HG02678 (cell line): ENCODE measurements around the gene CBX2.

Experiments
- ATAC-seq: cut with Tn5 transposase; IDR thresholded peaks from one replicate; pipeline ENCODE4 v1.9.1; 2021; ENCODE audit warnings: mild to moderate bottlenecking, moderate library complexity; ENCODE audit not compliant: unreplicated experiment

CBX2 gene

GRCh38 chr17:79826204-79826680 lies 48.3 kb downstream of the CBX2 start:
- ATAC-seq, result no peak

GRCh38 chr17:79826841-79827578 lies 49.1 kb downstream of the CBX2 start:
- no peak for ATAC-seq

DNA sequence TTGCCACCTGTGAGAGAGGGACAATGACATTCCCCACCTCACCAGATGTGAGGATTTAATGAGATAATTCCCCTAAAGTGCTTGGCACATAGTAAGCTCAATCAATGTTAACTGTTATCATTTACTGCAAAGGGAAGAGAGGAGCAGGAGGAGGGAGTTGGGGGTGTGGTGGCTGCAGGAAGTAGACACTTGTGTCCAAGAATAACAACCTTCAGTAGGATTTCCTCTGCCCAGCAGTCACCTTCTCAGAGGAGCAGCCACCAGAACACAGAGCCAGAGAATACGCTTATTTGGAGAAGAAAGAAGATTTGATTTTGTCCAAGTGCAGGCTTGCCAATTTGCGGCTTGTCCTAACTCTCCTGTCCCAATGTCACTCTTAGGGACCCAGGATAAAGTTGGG lies 51.1 kb downstream of the CBX2 start:
- ATAC-seq, result no peak

GRCh38 chr17:79829457-79829856 lies 51.5 kb downstream of the CBX2 start:
- no peak for ATAC-seq

DNA sequence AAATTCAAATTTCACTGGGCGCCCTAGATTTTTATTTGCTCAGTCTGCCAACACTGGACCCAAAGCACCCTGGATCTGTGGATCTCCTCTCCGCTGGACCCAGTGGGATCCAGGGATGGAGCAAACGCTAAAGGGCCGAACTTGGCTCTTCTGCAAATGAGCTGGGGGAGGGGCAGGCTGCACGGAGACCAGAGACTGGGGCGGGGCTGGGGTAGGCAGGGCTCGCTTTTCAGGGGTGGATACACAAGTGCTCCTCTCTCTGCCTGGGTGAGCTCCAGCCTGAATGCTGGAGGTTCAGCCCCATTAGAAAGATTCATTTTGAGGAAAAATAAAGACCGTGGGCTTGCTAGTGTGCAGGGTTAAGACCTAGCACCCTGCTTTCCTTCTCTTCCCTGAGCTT lies 52.4 kb downstream of the CBX2 start:
- no peak for ATAC-seq

DNA sequence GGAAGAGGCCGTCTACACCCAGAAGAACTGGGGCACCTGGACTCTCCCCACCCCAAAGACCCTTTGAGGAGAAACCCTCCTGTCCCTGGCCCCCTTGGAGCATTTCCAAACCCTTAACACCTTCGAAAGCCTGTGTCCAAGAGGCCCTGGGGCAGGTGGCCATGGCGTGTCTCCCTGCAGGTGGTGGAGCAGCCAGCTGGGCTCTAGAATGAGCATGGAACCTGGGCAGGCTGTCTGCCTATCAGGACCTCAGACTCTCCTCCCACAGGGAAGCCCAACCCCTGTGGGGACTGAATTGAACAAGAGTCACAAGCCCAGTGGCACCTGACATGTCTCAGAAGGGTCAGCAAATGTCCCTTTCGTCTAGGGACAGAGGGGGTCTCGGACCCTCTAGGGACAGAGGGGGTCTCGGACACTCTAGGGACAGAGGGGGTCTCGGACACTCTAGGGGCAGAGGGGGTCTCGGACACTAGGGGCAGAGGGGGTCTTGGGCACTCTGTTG lies 52.9 kb downstream of the CBX2 start:
- ATAC-seq, result no peak

- no peak for ATAC-seq
Observed at GRCh38 chr17:79831265-79832217, 53.6 kb downstream of the CBX2 start.

DNA sequence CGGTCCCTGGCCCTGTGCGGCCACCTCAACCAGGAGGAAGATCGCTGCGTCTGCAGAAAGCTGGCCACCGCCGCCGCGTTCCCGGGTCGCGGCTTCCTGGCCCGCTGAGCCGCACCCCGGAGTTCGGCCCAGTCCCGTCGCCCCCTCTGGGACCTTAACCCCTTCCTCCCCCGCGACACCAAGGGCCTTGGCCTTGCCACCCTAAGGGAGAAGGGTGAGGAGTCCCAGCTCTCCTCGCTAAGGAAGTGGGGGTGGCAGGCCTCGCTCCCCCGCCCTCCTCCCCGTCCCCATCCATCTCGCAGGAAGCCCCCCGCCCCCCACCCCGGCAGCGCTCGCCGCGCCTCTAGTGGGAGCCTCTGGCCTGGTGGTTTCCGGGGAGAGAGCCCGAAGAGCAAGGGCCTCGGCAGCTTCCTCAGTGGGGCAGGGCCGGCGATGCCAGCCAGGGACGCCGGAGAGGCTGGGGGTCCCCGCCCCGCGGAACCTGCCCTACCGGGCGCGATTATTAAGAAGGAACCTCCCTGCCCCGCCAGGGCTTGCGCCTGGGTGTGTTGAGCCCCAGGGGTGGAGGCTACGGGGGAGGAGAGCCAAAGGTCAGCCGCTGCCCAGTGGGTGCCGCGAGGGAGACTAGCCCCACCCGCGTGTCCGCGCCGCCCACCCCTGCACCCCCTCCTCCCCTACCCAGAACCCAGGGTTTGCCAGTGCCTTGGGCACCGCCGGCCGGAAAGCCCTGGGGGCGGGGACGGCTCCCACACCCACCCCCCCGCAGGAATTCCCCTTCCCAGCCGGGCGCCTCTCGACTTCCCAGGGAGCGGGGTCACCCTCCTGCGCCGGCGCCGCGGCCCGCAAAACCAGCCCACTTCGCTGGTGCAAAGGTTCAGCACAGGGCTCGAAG lies 54.5 kb downstream of the CBX2 start:
- no peak for ATAC-seq

- ATAC-seq, result no peak
Observed at GRCh38 chr17:79833110-79833450, 55.1 kb downstream of the CBX2 start.

DNA sequence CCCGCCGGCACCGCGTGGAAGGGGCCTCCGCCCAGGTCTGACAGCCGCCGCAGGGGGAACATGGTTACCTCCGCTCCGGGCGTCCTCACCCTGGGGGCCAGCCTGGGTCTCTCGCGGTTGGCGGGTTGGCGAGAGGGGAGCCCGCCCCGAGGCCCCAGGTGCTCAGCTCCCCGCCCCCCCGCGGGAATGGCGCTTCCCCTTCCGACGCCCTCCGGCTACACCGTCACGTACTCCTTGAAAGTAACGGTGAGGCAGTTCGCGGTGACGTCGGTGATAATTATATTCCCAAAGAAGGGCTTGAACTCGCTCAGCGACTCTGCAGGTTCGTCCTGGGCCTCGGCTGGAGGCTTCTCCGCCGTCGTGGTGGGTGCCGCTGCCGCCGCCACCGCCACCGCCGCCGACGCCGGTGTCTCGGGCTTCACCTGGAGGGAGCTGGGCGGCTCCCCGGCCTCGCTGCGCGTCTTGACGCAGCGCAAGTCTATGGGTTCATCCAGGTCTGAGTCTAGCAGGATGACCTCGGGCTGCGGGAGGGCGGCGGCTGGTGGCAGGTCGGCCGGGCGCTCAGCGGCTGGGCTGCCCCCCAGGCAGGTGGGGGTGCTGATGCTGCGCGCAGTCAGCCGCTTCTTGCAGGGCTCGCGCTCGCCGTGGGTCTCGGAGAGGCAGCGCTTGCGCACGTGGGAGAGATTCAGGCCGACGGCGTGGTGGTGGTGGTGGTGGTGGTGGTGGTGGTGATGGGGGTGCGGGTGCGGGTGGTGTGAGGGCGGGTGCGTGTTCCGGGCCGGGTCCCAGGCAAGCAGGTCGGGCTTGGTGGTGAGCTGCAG lies 56.0 kb downstream of the CBX2 start:
- ATAC-seq, result no peak

DNA sequence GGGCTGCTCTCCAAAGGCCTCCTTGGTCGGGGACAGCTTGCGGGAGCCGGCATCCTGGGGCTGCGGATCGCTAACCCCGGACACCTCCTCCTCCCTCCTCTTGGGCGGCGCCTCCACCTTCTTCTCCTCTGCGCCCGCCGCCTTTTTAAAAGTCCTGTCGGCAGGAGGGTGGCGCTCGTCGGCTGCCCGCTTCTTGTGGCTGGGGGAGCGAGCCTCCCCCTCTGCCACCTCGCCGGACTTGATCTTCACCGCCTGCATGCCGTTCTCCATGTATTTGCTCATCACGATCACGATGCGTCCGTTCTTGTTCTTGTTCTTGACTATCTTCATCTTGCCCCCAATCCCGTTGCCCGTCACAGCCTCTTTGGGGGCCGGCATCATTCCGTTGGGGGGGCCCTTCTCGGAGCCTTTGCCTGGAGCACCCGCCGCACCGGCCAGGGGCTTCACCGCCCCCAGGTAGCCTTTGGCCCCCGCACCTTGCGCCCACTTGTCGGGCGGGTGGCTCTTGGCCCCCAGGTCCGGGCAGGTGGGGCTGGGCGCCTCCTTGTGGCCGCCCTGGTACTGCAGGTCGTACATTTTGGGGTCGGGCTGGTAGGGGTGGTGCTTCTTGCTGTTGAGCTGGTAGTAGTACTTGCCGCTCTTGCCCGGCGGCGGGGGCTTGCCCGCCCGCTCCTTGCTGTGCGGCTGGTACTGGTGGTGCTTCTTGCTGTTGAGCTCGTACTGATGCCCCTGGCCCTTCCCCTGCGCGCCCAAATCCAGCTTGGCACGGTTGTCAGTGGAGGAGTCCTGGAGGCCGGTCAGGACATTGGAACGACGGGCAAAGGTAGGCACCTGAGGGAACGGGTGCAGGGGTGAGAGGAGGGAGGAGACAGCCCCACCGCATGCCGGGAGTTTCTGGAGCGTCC lies 56.9 kb downstream of the CBX2 start:
- no peak for ATAC-seq

GRCh38 chr17:79835470-79835899 lies 57.5 kb downstream of the CBX2 start:
- no peak for ATAC-seq

- ATAC-seq, result no peak
Observed at GRCh38 chr17:79835953-79836509, 58.1 kb downstream of the CBX2 start.

DNA sequence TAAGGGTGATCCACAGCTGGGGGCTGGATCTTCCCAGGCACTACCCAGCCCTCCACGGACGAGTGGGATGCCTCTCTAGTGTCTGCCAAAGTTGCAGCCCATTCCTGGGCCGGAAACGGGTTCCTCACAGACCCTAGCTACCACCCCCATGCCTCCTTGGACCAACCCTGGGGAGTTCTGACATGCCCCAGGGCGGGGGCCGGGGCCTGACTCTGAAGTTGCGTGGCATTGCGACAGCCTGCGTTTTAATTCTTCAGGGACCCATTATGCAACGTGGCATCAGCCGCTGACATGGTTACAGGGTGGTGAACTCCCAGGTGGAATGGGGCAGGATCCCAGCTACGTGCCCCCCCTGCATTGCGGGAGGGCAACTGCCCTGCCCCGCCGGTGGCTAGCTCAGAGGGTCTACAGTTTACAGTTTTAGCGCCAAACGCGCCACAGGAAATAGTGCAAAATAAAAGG lies 58.6 kb downstream of the CBX2 start:
- no peak for ATAC-seq

GRCh38 chr17:79836972-79837887 lies 59.3 kb downstream of the CBX2 start:
- no peak for ATAC-seq
